OCI-LY3 (cell line): ENCODE data around the gene NAT10.

ENCODE experiments used
- EZH2phosphoT487 ChIP-seq: fragments of 200-600 bp; shearing (Covaris generic); IDR thresholded peaks from 2 replicates; pipeline ENCODE4 v1.6.1; 2018; ENCODE audit warnings: antibody characterized with exemption, mixed run types, low read depth
- TF ChIP-seq, protein P1 (sequence below): fragments of 200-600, 300-600 bp; sonication (generic); IDR thresholded peaks from 2 replicates; pipeline ENCODE4 v1.5.1; 2014; ENCODE audit warnings: antibody characterized with exemption, low read length, low read depth

DNA sequence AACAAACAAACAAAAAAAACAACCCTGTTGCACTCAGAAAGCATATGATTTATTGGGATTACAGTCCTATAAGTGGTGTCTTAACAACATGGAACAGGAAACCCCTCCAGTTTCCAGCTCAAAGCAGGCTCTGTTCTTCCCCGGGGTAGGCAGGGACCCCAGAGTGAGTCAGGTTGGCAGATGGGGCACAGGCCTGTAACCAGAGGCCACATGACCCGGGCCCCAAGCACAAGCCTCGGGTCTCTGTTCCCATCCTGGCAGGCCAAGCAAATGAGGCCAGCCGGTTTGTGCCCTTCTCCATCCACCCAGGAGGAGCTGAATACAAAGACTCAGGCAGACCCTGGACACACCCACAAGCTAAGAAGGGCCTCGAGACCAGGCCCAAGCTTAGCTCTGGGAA is 75.8 kb downstream of the NAT10 start:
- TF ChIP-seq, protein P1, sequence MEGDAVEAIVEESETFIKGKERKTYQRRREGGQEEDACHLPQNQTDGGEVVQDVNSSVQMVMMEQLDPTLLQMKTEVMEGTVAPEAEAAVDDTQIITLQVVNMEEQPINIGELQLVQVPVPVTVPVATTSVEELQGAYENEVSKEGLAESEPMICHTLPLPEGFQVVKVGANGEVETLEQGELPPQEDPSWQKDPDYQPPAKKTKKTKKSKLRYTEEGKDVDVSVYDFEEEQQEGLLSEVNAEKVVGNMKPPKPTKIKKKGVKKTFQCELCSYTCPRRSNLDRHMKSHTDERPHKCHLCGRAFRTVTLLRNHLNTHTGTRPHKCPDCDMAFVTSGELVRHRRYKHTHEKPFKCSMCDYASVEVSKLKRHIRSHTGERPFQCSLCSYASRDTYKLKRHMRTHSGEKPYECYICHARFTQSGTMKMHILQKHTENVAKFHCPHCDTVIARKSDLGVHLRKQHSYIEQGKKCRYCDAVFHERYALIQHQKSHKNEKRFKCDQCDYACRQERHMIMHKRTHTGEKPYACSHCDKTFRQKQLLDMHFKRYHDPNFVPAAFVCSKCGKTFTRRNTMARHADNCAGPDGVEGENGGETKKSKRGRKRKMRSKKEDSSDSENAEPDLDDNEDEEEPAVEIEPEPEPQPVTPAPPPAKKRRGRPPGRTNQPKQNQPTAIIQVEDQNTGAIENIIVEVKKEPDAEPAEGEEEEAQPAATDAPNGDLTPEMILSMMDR: no peak
- no peak for TF ChIP-seq EZH2phosphoT487
